GM12801 (cell line): ENCODE results near the gene NISCH.

Source experiments
- TF ChIP-seq, protein P1 (sequence below): IDR thresholded peaks from one replicate; pipeline ENCODE4 v1.5.1; 2011; ENCODE audit warnings: control low read depth; ENCODE audit not compliant: insufficient read length; ENCODE audit errors: extremely low read depth

NISCH gene

DNA sequence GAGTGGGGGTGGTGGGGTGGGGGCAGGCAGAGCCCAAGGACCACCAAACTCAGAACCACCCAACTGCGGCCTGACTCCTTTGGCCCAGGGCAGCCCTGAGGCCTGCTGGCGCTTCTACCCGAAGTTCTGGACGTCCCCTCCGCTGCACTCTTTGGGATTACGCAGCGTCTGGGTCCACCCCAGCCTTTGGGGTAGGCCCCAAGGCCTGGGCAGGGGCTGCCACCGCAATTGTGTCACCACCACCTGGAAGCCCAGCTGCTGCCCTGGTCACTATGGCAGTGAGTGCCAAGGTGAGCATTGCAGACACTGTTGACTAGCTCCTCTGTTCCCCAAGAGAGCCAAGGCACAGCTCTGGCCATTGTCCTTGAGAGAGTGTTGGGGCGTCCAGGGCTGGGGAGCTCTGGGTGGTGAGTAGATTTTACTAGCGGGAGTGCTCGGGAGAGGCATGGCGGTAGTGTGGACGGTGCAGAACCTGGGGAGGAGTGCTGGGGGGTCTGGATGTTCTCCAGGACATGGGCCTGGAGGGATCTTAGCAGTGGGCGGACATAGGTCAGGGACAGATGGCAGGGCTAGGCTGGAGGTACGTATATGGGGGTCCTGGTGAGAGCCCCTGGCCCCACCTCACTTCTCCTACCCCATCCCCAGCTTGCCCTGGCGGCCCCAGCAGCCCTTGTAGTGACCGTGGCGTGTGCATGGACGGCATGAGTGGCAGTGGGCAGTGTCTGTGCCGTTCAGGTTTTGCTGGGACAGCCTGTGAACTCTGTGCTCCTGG is 65.5 kb downstream of the NISCH start:
- TF ChIP-seq, protein P1, sequence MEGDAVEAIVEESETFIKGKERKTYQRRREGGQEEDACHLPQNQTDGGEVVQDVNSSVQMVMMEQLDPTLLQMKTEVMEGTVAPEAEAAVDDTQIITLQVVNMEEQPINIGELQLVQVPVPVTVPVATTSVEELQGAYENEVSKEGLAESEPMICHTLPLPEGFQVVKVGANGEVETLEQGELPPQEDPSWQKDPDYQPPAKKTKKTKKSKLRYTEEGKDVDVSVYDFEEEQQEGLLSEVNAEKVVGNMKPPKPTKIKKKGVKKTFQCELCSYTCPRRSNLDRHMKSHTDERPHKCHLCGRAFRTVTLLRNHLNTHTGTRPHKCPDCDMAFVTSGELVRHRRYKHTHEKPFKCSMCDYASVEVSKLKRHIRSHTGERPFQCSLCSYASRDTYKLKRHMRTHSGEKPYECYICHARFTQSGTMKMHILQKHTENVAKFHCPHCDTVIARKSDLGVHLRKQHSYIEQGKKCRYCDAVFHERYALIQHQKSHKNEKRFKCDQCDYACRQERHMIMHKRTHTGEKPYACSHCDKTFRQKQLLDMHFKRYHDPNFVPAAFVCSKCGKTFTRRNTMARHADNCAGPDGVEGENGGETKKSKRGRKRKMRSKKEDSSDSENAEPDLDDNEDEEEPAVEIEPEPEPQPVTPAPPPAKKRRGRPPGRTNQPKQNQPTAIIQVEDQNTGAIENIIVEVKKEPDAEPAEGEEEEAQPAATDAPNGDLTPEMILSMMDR: no peak

DNA sequence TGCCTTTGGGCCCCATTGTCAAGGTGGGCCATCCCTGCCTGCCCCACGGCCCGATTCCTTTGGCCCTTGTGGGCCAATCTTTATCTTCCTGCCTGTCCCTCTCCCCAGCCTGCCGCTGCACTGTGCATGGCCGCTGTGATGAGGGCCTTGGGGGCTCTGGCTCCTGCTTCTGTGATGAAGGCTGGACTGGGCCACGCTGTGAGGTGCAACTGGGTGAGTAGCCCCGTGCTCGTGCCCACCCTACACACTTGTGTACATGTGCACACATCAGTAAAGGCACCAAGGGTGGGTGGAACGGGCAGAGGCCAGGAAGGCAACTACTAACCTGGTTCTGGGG is 66.1 kb downstream of the NISCH start:
- TF ChIP-seq, protein P1: no peak

DNA sequence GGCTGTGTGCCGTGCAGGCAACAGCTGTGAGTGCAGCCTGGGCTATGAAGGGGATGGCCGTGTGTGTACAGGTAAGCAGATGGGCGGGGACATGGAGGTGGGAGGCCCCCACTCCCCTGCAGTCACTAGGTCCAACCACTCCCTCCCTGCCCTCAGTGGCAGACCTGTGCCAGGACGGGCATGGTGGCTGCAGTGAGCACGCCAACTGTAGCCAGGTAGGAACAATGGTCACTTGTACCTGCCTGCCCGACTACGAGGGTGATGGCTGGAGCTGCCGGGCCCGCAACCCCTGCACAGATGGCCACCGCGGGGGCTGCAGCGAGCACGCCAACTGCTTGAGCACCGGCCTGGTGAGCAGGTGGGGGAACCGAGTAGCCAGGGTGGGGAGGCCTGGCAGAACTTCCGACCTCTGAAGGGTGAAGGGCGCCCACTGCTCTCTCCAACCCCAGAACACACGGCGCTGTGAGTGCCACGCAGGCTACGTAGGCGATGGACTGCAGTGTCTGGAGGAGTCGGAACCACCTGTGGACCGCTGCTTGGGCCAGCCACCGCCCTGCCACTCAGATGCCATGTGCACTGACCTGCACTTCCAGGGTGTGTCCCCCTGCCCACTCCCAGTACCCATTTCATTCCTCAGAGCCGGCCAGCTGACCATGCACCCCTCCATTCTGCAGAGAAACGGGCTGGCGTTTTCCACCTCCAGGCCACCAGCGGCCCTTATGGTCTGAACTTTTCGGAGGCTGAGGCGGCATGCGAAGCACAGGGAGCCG is 66.7 kb downstream of the NISCH start:
- TF ChIP-seq, protein P1: no peak

DNA sequence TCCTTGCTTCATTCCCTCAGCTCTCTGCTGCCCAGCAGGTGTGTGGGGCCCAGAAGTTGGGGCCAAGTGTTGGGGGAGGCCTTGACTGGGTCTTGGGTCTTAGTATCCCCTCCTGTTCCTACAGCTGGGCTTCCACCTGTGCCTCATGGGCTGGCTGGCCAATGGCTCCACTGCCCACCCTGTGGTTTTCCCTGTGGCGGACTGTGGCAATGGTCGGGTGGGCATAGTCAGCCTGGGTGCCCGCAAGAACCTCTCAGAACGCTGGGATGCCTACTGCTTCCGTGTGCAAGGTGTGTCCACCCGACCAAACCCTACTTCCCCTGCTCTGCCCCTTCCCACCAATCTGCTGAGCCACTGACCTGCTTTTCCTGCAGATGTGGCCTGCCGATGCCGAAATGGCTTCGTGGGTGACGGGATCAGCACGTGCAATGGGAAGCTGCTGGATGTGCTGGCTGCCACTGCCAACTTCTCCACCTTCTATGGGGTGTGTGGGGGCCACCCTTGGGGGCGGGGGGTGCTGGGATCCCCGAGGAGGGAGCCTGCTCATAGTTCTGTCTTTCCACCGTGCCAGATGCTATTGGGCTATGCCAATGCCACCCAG is 67.3 kb downstream of the NISCH start:
- TF ChIP-seq, protein P1: no peak

DNA sequence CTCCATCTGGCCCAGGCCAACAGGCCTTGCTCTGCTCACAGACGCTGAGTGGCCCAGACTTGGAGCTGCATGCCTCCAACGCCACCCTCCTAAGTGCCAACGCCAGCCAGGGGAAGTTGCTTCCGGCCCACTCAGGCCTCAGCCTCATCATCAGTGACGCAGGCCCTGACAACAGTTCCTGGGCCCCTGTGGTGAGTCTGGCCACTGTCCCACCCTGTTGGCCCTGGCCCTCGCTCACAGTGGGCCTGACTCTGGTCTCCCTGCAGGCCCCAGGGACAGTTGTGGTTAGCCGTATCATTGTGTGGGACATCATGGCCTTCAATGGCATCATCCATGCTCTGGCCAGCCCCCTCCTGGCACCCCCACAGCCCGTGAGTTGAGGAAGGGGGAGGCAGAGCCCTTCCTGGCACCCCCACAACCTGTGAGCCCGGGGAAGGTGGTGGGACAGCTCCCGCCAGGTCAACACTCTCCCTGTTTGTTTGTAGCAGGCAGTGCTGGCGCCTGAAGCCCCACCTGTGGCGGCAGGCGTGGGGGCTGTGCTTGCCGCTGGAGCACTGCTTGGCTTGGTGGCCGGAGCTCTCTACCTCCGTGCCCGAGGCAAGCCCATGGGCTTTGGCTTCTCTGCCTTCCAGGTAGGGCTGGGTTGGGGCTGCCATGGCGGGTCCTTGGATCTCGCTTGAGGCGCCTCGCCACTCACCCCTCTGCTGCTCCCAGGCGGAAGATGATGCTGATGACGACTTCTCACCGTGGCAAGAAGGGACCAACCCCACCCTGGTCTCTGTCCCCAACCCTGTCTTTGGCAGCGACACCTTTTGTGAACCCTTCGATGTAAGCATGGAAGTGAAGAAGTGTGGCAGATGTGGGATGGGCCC is 68.2 kb downstream of the NISCH start:
- TF ChIP-seq, protein P1: no peak

DNA sequence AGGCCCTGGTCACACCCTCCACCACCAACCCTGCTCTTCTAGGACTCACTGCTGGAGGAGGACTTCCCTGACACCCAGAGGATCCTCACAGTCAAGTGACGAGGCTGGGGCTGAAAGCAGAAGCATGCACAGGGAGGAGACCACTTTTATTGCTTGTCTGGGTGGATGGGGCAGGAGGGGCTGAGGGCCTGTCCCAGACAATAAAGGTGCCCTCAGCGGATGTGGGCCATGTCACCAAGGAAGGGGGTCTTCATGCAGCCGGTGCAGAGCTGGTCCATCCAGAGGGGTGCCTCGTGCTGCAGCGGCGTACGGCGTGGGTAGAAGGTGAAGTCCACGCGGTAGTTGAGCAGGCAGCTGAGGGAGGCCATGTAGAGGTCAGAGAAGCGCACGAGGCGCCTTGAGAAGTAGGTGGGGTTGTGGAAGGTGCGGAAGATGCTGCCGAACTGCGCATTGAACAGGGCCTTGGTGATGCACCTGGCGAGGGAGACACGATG is 68.9 kb downstream of the NISCH start:
- TF ChIP-seq, protein P1: no peak
